H9 (cell line): Measurements from ENCODE around the gene DENND11. TPM values are rescaled to one million over a fixed set of nuclear protein-coding genes. Genes with fewer than 3 reads are reported as not detected.

Experiments used
- DNase-seq: peaks from one replicate; pipeline ENCODE4 v3.0.0-alpha.2; 2017
- H2AFZ ChIP-seq: one replicate; pipeline ENCODE4 v1.6.1; 2013; ENCODE audit warnings: mild to moderate bottlenecking, low read length, control low read depth, moderate library complexity
- H2AK5ac ChIP-seq: 2 replicates; pipeline ENCODE4 v1.6.1; 2013; ENCODE audit warnings: low read length, control low read depth, mixed read lengths; ENCODE audit not compliant: insufficient read length
- H2BK120ac ChIP-seq: one replicate; pipeline ENCODE4 v1.6.1; 2013; ENCODE audit warnings: low read depth, mild to moderate bottlenecking, low read length, control low read depth, inconsistent platforms; ENCODE audit not compliant: poor library complexity, severe bottlenecking
- H2BK12ac ChIP-seq: 2 replicates; pipeline ENCODE4 v1.6.1; 2013; ENCODE audit warnings: low read length, control low read depth, mixed read lengths, low read depth; ENCODE audit not compliant: insufficient read length
- H2BK15ac ChIP-seq: 2 replicates; pipeline ENCODE4 v1.6.1; 2013; ENCODE audit warnings: low read depth, low read length, control low read depth
- H2BK20ac ChIP-seq: one replicate; pipeline ENCODE4 v1.6.1; 2013; ENCODE audit warnings: low read depth, mild to moderate bottlenecking, low read length, control low read depth, inconsistent platforms; ENCODE audit not compliant: poor library complexity, severe bottlenecking
- H2BK5ac ChIP-seq: 2 replicates; pipeline ENCODE4 v1.6.1; 2013; ENCODE audit warnings: low read length, control low read depth, mixed read lengths; ENCODE audit not compliant: insufficient read length
- H3K14ac ChIP-seq: 2 replicates; pipeline ENCODE4 v1.6.1; 2013; ENCODE audit warnings: low read length, control low read depth; ENCODE audit not compliant: insufficient read depth
- H3K18ac ChIP-seq: 2 replicates; pipeline ENCODE4 v1.6.1; 2013; ENCODE audit warnings: low read depth, mild to moderate bottlenecking, mixed read lengths, low read length, control low read depth; ENCODE audit not compliant: insufficient read length
- H3K23ac ChIP-seq: 2 replicates; pipeline ENCODE4 v1.6.1; 2013; ENCODE audit warnings: low read length, control low read depth, mixed read lengths, low read depth; ENCODE audit not compliant: insufficient read length
- H3K23me2 ChIP-seq: 2 replicates; pipeline ENCODE4 v1.6.1; 2013; ENCODE audit warnings: low read depth, mild to moderate bottlenecking, mixed read lengths, low read length, control low read depth; ENCODE audit not compliant: insufficient read length, poor library complexity, severe bottlenecking
- H3K27ac ChIP-seq: 2 replicates; pipeline ENCODE4 v1.5.1; 2013; ENCODE audit warnings: low read length, control low read depth, mixed read lengths, low read depth; ENCODE audit not compliant: insufficient read length
- H3K27me3 ChIP-seq: 2 replicates; pipeline ENCODE4 v1.6.1; 2013; ENCODE audit warnings: low read length, control low read depth, inconsistent platforms; ENCODE audit not compliant: insufficient read depth
- H3K4ac ChIP-seq: 2 replicates; pipeline ENCODE4 v1.6.1; 2013; ENCODE audit warnings: low read depth, mild to moderate bottlenecking, control low read depth, inconsistent platforms, low read length, moderate library complexity
- H3K4me1 ChIP-seq: 2 replicates; pipeline ENCODE4 v1.6.1; 2013; ENCODE audit warnings: low read length, control low read depth, inconsistent platforms; ENCODE audit not compliant: insufficient read depth
- H3K4me2 ChIP-seq: 2 replicates; pipeline ENCODE4 v1.6.1; 2013; ENCODE audit warnings: low read length, control low read depth, mixed read lengths; ENCODE audit not compliant: insufficient read length, insufficient read depth
- H3K56ac ChIP-seq: 2 replicates; pipeline ENCODE4 v1.6.1; 2013; ENCODE audit warnings: low read depth, mild to moderate bottlenecking, mixed read lengths, low read length, control low read depth; ENCODE audit not compliant: insufficient read length
- H3K79me1 ChIP-seq: 2 replicates; pipeline ENCODE4 v1.6.1; 2013; ENCODE audit warnings: low read depth, mild to moderate bottlenecking, moderate library complexity, low read length, control low read depth, inconsistent platforms; ENCODE audit not compliant: insufficient read depth, poor library complexity, severe bottlenecking
- H3K79me2 ChIP-seq: 2 replicates; pipeline ENCODE4 v1.6.1; 2013; ENCODE audit warnings: low read length, control low read depth, inconsistent platforms; ENCODE audit not compliant: insufficient read depth
- H3K9ac ChIP-seq: 2 replicates; pipeline ENCODE4 v1.6.1; 2013; ENCODE audit warnings: low read length, control low read depth, mixed read lengths; ENCODE audit not compliant: insufficient read length; ENCODE audit errors: extremely low read depth
- H3K9me3 ChIP-seq: one replicate; pipeline ENCODE4 v1.6.1; 2013; ENCODE audit warnings: low read depth, low read length, inconsistent platforms; ENCODE audit not compliant: control insufficient read depth
- H3T11ph ChIP-seq: one replicate; pipeline ENCODE4 v1.6.1; 2013; ENCODE audit warnings: mild to moderate bottlenecking, low read length, control low read depth, inconsistent platforms
- H4K20me1 ChIP-seq: one replicate; pipeline ENCODE4 v1.6.1; 2013; ENCODE audit not compliant: control insufficient read depth, insufficient read length, insufficient read depth
- H4K5ac ChIP-seq: 2 replicates; pipeline ENCODE4 v1.6.1; 2013; ENCODE audit warnings: low read depth, mild to moderate bottlenecking, mixed read lengths, low read length, control low read depth; ENCODE audit not compliant: insufficient read length
- H4K8ac ChIP-seq: replicated peaks from 2 replicates; pipeline ENCODE4 v1.6.1; 2013; ENCODE audit warnings: low read length, control low read depth, mixed read lengths, low read depth; ENCODE audit not compliant: insufficient read length
- H4K91ac ChIP-seq: 2 replicates; pipeline ENCODE4 v1.6.1; 2013; ENCODE audit warnings: low read depth, mild to moderate bottlenecking, moderate library complexity, mixed read lengths, low read length, control low read depth; ENCODE audit not compliant: insufficient read length
- H3K27ac Mint-ChIP-seq, 3 experiments: 2 replicates in 2 of 3; 3 replicates in 1 of 3; pipeline ENCODE4 v1.8.0; 2020 to 2021; ENCODE audit warnings: mixed read lengths in 3 of 3, mild to moderate bottlenecking in 1 of 3, moderate library complexity in 1 of 3
- H3K27me3 Mint-ChIP-seq: 2 replicates; pipeline ENCODE4 v1.8.0; 2021; ENCODE audit warnings: low read depth, mild to moderate bottlenecking, moderate library complexity, mixed read lengths
- H3K36me3 Mint-ChIP-seq, 3 experiments: 2 replicates in 2 of 3; 3 replicates in 1 of 3; pipeline ENCODE4 v1.8.0; 2020 to 2021; ENCODE audit warnings: low read depth in 3 of 3, mixed read lengths in 3 of 3; ENCODE audit not compliant: insufficient read depth in 1 of 3
- H3K4me1 Mint-ChIP-seq, 2 experiments: 2 replicates each; pipeline ENCODE4 v1.8.0; 2020; ENCODE audit warnings: mixed read lengths in 2 of 2
- H3K4me3 Mint-ChIP-seq, 2 experiments: 2 replicates in 1 of 2; 3 replicates in 1 of 2; pipeline ENCODE4 v1.8.0; 2020 to 2021; ENCODE audit warnings: mild to moderate bottlenecking in 2 of 2, mixed read lengths in 2 of 2, moderate library complexity in 1 of 2
- H3K9me3 Mint-ChIP-seq, 2 experiments: 2 replicates in 1 of 2; 3 replicates in 1 of 2; pipeline ENCODE4 v1.8.0; 2020; ENCODE audit warnings: mild to moderate bottlenecking in 2 of 2, mixed read lengths in 2 of 2, moderate library complexity in 1 of 2
- WGBS: extraction: QIAGEN DNeasy Blood & Tissue Kit; methylation state at CpG from one replicate; pipeline ENCODE4 v1.1.7; 2013; ENCODE audit warnings: missing lambda C conversion rate, low lambda C conversion rate, mixed read lengths; ENCODE audit not compliant: insufficient read length; ENCODE audit errors: extremely low coverage; 5-methylcytosine and 5-hydroxymethylcytosine counted together
- total RNA-seq: library from RNA; stranded (reverse); gene quantifications from 2 replicates; pipeline ENCODE4 v1.2.1, GENCODE V29; 2021
- TF ChIP-seq, protein P1 (sequence below): fragments of 200-600 bp; sonication (generic); conservative IDR thresholded peaks from 3 replicates; pipeline ENCODE4 v1.8.0; 2021; ENCODE audit warnings: antibody characterized with exemption, mild to moderate bottlenecking

DENND11 gene
- total RNA-seq, 1 experiment from 2014 or later: 21.9 TPM

DNA sequence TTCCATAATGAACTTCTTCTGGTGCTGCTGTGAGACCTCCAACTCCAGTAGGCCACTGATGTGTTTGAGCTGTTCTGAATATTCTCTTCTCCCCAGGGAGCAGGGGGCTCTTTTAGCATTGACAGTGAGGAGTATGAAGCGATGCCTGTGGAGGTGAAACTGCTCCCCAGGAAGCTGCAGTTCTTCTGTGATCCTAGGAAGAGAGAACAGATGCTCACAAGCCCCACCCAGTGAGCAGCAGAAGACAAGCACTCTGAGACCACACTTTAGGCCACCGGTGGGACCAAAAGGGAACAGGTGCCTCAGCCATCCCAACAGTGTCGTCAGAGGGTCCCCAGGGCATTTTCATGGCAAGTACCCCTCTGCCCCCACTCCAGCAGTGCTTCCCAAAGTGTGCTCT lies 49.3 kb downstream of the DENND11 start:
- Histone ChIP-seq H4K91ac (no peak overlapping the region), H2BK120ac (no peak overlapping the region), H3K27me3 (no peaks in the 10 kb centered on the region), H3K79me1 (no peaks in the 10 kb centered on the region), H2BK15ac (peak overlapping the region; percentile 33; the same call in 1 of the 2 replicates), H3K14ac (no peak overlapping the region; the same call in 1 of the 2 replicates), H3K4me1 (no peaks in the 10 kb centered on the region), H3K23ac (no peak overlapping the region), H3K27ac (no peak overlapping the region), H3K79me2 (no peaks in the 10 kb centered on the region), H3K9me3 (no peaks in the 10 kb centered on the region), H3K4ac (no peak overlapping the region), H2AFZ (no peak overlapping the region), H2BK12ac (no peak overlapping the region), H3K4me2 (no peak overlapping the region), H2BK20ac (no peak overlapping the region), H3T11ph (no peak overlapping the region), H2AK5ac (no peak overlapping the region), H4K20me1 (no peaks in the 10 kb centered on the region), H3K18ac (no peak overlapping the region), H4K8ac (no peak overlapping the region), H2BK5ac (no peak overlapping the region), H3K23me2 (no peaks in the 10 kb centered on the region), H3K56ac (no peak overlapping the region), H4K5ac (no peak overlapping the region), H3K9ac (no peak overlapping the region)
- peaks cover 0 to 17% (median 7%) of the 10 kb centered on the region in 3 experiments; a peak in 6 of 7 replicates for H3K36me3 Mint-ChIP-seq
- no CpG with 5 or more reads among the region's 3 CpGs for WGBS
- H3K27ac Mint-ChIP-seq: peak overlapping the region in 2 of 3 experiments; percentile 27 to 90; a peak in 2 of 7 replicates
- DNase-seq: peak; percentile 45
- H3K9me3 Mint-ChIP-seq: no peaks in the 10 kb centered on the region
- TF ChIP-seq, protein P1, sequence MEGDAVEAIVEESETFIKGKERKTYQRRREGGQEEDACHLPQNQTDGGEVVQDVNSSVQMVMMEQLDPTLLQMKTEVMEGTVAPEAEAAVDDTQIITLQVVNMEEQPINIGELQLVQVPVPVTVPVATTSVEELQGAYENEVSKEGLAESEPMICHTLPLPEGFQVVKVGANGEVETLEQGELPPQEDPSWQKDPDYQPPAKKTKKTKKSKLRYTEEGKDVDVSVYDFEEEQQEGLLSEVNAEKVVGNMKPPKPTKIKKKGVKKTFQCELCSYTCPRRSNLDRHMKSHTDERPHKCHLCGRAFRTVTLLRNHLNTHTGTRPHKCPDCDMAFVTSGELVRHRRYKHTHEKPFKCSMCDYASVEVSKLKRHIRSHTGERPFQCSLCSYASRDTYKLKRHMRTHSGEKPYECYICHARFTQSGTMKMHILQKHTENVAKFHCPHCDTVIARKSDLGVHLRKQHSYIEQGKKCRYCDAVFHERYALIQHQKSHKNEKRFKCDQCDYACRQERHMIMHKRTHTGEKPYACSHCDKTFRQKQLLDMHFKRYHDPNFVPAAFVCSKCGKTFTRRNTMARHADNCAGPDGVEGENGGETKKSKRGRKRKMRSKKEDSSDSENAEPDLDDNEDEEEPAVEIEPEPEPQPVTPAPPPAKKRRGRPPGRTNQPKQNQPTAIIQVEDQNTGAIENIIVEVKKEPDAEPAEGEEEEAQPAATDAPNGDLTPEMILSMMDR: peak; percentile 25; the same call in 2 of the 3 replicates
- peaks cover 21 to 25% of the 10 kb centered on the region in 2 experiments for H3K4me1 Mint-ChIP-seq
- no peaks in the 10 kb centered on the region; the same call in 1 of the 2 replicates for H3K27me3 Mint-ChIP-seq
- H3K4me3 Mint-ChIP-seq: peak overlapping the region in 1 of 2 experiments; percentile 38; a peak in 2 of 5 replicates

Other genes starting within 250 kb of the DENND11 start
- gene AGK, start 150.8 kb downstream of the DENND11 start, total RNA-seq: 30.6 and 35.1 TPM in 2 replicates
- gene WEE2, start 6.2 kb upstream of the DENND11 start, total RNA-seq: not detected in 2 replicates
- gene SSBP1, start 36.2 kb upstream of the DENND11 start, total RNA-seq: 252 and 266 TPM in 2 replicates
- 0.88 and 1.2 TPM in 2 replicates for gene TAS2R3, start 61.9 kb upstream of the DENND11 start, total RNA-seq
- gene TAS2R4, start 74.5 kb upstream of the DENND11 start, total RNA-seq: 0.55 and 0.66 TPM in 2 replicates
- gene TAS2R5, start 88.1 kb upstream of the DENND11 start, total RNA-seq: 0.83 and 0.92 TPM in 2 replicates
- gene PRSS37, start 139.3 kb upstream of the DENND11 start, total RNA-seq: not detected in 2 replicates
- gene OR9A4, start 214.2 kb upstream of the DENND11 start, total RNA-seq: not detected in 2 replicates
- not detected in 2 replicates for gene CLEC5A, start 244.8 kb upstream of the DENND11 start, total RNA-seq